HG02642 (cell line): ENCODE data around the gene MORF4L2.
"Not testable (repeated sequence)": the region's sequence is repeated elsewhere in the genome, so short reads cannot be mapped to it uniquely, and the experiment has no call there.

Experiments used
- ATAC-seq: cut with Tn5 transposase; IDR thresholded peaks from one replicate; pipeline ENCODE4 v1.9.1; 2021; ENCODE audit warnings: mild to moderate bottlenecking; ENCODE audit not compliant: unreplicated experiment, poor library complexity

The MORF4L2 gene

DNA sequence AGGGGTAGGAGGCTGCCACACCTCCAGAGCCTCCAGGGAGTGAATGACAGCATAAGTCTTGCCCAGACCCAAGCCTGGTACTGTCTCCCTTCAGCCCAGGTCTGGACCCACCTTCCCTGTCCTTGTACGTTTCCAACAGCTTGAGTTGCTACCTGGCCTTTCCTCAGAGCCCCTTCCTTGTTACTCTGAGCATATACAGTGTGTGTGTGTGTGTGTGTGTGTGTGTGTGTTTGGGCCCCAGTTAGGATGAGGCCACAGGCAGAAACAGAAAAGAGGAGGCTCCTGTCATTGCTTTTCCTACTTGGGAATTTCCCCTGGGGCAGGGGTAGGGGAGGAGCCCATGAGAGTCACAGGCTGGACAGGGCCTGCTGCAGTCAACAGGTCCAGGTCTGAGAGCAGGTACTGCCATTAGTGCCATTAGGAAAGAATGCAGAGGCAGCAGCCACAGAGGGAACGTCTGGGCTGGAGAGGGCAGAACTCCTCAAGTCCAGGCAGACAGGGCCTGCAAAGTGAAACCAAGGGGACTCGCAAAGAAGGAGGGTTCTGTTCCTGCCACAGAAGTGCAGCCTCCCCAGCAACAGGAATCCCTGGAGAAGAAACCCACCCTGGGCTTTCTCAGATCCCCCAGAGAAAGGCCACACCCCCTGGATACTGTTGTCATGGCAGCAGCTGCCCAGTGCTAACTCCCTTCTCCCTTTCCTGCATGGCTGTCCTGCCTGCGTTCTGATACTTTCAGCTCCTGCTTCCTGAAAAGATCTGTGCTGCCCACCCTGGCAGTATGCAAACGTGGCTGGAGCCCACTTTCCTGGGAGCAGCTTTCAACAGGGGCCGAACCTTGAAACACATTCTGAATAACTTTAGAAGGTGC lies 47.8 kb downstream of the MORF4L2 start:
- not testable (repeated sequence) for ATAC-seq

DNA sequence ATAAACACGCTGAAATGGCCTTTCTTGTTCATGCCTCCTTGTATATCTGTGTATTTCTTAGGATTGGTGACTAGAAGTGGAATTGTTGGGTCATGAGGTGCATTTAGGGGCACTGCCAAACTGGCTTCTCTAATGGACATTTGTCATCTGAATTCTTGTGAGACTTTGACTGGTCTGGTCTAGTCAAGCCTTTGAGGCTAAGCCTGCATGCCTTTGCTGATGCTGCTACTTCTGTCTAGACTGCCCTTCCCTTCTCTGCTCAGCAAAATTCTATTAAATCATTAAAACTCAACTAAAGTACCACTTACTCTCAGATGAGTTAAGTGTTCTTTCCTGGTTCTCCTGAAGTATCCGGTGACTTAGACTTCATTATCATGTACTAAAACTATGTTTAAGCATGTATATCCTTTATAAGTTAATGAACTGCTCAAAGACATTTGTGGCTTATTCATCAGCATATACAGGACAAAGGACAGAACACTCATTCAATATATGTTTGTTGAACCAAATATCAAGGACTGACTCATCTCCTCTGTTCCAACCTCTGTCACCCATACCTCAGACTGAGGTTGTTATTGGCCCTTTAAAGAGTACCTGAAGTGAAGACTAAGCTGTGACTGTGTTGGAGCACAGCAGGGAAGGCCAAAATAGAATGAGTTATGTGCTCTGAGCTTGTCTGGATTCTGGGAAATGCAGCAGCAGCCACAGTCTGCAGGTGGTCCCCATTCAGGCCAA lies 48.7 kb downstream of the MORF4L2 start:
- ATAC-seq: no peak

DNA sequence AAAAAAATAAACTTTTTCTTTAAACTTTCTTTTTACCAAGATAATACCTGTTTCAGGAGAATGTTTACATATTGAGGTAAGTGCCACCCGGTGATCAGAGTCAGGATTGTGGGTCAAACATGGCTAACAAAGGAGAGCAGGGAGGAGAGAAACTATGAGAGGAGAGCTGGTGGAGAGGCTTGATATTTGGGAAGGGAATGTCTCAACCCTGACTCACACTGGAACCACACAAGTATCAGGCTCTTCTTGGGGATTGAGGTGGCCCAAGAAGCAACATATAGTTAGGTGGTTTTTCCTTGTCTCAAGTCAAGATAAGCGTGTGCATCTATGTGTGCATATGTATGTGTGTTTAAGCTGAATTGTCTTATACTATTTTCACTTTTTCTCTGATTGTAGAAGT lies 51.1 kb downstream of the MORF4L2 start:
- ATAC-seq: no peak

DNA sequence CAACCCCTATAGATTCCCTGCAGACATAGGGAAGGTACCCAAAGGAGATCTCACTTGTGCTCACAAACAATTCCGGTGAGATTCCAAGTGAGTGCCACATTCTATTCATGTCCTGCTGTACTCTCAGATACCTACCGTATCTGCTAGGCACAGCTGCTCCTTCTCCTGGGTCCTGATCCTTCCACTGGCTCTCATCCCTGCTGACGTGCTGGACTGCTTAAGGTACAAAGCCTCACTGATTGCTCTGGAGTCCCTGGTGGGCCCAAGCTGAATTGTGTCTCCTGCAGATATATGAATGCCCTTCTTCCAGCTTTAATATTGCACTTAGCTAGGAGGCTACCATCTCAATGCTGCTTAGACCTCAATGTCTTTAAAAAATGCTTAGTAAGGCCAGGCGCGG lies 55.4 kb downstream of the MORF4L2 start:
- no peak for ATAC-seq

DNA sequence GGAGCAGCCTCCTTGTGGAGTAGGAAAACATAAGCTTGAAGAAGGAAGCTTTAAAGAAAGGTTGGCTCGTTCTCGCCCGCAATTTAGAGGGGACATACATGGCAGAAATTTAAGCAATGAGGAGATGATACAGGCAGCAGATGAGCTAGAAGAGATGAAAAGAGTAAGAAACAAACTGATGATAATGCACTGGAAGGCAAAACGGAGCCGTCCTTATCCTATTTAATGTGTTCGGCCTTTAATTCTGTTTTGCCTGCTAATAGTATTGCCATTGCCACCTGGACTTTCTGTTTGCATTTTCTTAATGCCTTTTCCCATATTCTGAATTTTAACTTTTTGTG lies 56.4 kb downstream of the MORF4L2 start:
- ATAC-seq: no peak

DNA sequence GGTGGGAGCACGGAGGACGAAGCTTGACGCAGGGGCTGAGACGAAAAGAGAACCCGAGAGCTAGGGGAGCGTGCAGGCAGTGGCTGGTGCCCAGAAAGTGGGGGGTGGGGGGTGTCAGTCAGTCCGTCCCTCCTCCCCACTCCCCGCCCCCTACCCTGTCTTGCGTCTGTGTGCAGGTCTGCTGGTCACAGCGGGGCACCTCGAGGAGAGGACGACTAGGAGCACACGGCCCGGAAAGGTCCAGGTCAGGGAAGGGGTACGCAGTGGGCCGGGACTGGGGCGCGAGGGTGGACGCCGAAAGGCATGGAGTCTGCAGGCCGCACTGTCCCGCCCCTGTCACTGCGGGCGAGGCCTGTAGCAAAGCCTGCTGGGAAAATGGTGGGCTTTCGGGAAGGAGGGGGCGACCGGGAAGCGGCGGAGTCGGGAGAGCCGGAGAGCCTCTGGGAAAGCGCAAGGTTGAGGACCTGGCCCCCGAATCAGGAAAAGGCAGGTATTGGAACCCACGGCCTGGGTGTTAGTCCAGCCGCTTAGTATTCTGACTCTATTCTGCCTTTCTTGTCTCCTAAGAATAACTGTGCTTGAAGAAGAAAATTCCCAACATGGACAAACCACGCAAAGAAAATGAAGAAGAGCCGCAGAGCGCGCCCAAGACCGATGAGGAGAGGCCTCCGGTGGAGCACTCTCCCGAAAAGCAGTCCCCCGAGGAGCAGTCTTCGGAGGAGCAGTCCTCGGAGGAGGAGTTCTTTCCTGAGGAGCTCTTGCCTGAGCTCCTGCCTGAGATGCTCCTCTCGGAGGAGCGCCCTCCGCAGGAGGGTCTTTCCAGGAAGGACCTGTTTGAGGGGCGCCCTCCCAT lies 57.0 kb downstream of the MORF4L2 start:
- peak; percentile 53 for ATAC-seq

DNA sequence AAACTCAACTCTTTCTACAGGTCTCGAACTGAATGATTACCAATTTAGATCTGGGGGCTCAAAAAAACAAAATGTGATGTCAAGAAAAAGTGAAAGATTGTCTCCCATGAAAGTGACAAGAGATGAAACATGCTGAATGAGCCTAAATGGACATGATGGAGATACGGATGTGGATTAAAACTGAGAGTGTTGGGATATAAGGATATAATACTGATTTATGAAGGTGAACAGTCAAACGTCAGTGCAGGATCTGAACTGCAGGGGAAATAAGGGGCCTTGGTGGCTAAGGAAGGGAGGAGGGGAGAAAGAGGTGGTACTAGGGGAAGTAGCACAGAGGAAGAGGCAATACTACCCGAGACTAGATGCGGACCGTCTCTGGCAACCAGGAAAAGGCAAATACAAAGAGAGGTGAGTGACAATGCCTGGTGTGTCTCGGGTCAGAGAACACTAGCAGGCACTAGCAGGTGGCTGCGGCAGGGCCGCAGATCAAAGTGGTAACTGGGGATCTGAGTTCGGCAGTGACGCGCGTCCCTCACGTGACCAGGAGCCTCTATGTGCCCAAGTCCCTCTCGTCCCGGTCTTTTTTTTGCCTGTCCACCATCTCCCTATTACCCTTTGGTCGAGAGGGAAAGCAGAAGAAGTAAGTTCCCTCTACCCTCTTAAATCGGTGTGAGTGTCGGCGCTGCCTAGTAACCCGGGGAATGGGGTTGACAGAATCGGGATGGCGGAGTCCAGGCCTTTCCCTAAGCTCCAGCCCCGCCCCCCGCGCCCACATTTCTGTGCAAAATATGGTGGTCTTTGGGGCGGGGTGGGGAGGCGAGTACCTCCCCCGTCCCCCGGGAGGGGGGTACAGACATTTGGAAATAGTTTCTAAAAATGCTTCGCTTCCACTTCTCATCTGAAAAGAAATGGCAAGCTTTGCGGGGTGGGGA lies 57.8 kb downstream of the MORF4L2 start, which contains the start of gene TCEAL1:
TSS of gene TCEAL1 (plus strand) at position 590 of the 932 bp plus-strand sequence. CDS start 942 bp downstream, outside the sequence.
- peak; percentile 77 for ATAC-seq

DNA sequence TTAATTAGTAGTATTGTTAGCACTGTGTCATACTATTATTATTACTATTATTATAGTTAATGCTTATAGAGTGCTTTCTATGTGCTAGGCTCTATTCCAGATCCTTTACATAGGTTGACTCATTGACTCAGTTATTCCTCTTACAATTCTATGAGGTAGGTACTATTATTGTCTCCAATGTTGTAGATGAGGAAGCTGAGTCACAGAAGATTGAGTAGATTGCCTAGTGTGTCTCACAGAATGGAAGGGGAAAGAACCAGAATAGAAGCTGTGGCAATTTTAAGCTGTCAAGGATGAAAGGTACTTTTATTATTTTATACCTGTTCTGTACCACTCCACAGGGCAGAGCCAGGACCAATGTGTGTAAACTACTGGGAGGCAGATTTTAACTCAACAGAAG lies 59.6 kb downstream of the MORF4L2 start:
- no peak for ATAC-seq
